ENCODE measurements around the gene ZBBX.

DNA sequence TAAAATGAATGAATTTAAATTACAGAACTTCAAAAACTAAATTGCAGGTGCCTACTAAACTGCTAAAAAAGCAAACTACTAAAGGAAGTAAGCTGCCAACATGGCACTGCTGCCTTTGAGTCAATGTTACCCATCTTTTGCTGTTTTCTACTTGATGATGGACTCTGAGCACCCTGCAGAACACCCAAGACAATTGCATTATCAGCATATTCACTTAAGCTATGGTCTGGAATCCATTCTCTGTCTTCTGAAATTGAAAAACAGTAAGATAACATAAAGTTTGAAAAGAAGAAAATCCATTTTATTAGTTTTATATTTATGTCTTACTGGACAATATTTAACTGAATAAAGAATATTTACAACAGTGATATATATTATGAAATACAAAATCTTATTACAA lies 91.4 kb downstream of the ZBBX start:
- TF ChIP-seq CTCF (IDR thresholded peaks at IDR 0.05; ENCODE audit: borderline replicate concordance, extremely low read depth, low read length, poor library complexity, severe bottlenecking) = no peak
- no peak for TF ChIP-seq EZH2 (IDR thresholded peaks at IDR 0.05; ENCODE audit: borderline replicate concordance, low read depth, low read length, severe bottlenecking)

All from DND-41 (cell line).